Peyer's patch (tissue), 4 donors: ENCODE data around the gene GULP1.

Experiments used
- POLR2A ChIP-seq, 2 donors: fragments of 450-650 bp; IDR thresholded peaks; one replicate each; pipeline ENCODE4 v1.5.1; 2017; ENCODE audit warnings: antibody characterized with exemption in 2 of 2, mild to moderate bottlenecking in 2 of 2, moderate library complexity in 2 of 2
- TF ChIP-seq, protein P1 (sequence below), 6 experiments: fragments of 450-650 bp in 4 of 6; fragments of 200-600 bp in 2 of 6; sonication (generic) in 1 of 6; IDR thresholded peaks; one replicate each; pipeline ENCODE4 v1.5.1; 2017 to 2019; ENCODE audit warnings: antibody characterized with exemption in 6 of 6, mild to moderate bottlenecking in 3 of 6, moderate library complexity in 1 of 6

- TF ChIP-seq, protein P1, sequence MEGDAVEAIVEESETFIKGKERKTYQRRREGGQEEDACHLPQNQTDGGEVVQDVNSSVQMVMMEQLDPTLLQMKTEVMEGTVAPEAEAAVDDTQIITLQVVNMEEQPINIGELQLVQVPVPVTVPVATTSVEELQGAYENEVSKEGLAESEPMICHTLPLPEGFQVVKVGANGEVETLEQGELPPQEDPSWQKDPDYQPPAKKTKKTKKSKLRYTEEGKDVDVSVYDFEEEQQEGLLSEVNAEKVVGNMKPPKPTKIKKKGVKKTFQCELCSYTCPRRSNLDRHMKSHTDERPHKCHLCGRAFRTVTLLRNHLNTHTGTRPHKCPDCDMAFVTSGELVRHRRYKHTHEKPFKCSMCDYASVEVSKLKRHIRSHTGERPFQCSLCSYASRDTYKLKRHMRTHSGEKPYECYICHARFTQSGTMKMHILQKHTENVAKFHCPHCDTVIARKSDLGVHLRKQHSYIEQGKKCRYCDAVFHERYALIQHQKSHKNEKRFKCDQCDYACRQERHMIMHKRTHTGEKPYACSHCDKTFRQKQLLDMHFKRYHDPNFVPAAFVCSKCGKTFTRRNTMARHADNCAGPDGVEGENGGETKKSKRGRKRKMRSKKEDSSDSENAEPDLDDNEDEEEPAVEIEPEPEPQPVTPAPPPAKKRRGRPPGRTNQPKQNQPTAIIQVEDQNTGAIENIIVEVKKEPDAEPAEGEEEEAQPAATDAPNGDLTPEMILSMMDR (IDR thresholded peaks at IDR 0.05) = no peak
- TF ChIP-seq POLR2A (IDR thresholded peaks at IDR 0.05) = no peak
Measured at GRCh38 chr2:188494906-188495305, 203.2 kb downstream of the GULP1 start.
